Heart left ventricle (tissue), 16 donors: ENCODE results near the gene SLC12A3. TPM values are rescaled to one million over a fixed set of nuclear protein-coding genes. Genes with fewer than 3 reads are reported as not detected.

Experiments
- ATAC-seq, 4 donors: fragments of 200-7000 bp; cut with Tn5 transposase; one replicate each; pipeline ENCODE4 v1.9.1; 2020 to 2022; ENCODE audit warnings: moderate library complexity in 4 of 4, mild to moderate bottlenecking in 3 of 4, moderate number of reproducible peaks in 1 of 4
- DNase-seq, 5 donors: peaks; one replicate each; pipeline ENCODE4 v3.0.0-alpha.2; 2020
- H3K27ac ChIP-seq, 12 donors: fragments of 200-600 bp; sonication (generic) in 4 of 12; one replicate each; pipeline versions ENCODE4 v1.5.0 to v1.8.0; 2016 to 2022; ENCODE audit warnings: mild to moderate bottlenecking in 2 of 12
- H3K27me3 ChIP-seq, 9 donors: fragments of 200-600 bp; sonication (generic) in 2 of 9; one replicate each; pipeline versions ENCODE4 v1.5.1 to v1.8.0; 2016 to 2022; ENCODE audit warnings: mild to moderate bottlenecking in 3 of 9
- H3K36me3 ChIP-seq, 9 donors: fragments of 200-600 bp; sonication (generic) in 2 of 9; one replicate each; pipeline versions ENCODE4 v1.5.0 to v1.8.0; 2018 to 2022; ENCODE audit warnings: mild to moderate bottlenecking in 2 of 9
- H3K4me1 ChIP-seq, 12 donors: fragments of 200-600 bp; sonication (generic) in 4 of 12; one replicate each; pipeline versions ENCODE4 v1.5.0 to v1.8.0; 2016 to 2022; ENCODE audit warnings: mild to moderate bottlenecking in 3 of 12
- H3K4me3 ChIP-seq, 12 donors: fragments of 200-600 bp; sonication (generic) in 4 of 12; one replicate each; pipeline versions ENCODE4 v1.5.0 to v1.8.0; 2017 to 2022; ENCODE audit warnings: mild to moderate bottlenecking in 9 of 12, moderate library complexity in 4 of 12
- H3K9me3 ChIP-seq, 12 donors: fragments of 200-600 bp; sonication (generic) in 4 of 12; one replicate each; pipeline versions ENCODE4 v1.5.0 to v1.8.0; 2016 to 2022; ENCODE audit warnings: mild to moderate bottlenecking in 1 of 12
- CTCF ChIP-seq, 12 donors: fragments of 200-600 bp; sonication (generic) in 4 of 12; IDR thresholded peaks; one replicate each; pipeline versions ENCODE4 v1.5.0 to v1.8.0; 2018 to 2022; ENCODE audit warnings: antibody characterized with exemption in 12 of 12, mild to moderate bottlenecking in 5 of 12
- POLR2A ChIP-seq, 2 donors: fragments of 450-650 bp; IDR thresholded peaks; one replicate each; pipeline ENCODE4 v1.6.1; 2017; ENCODE audit warnings: antibody characterized with exemption in 2 of 2, mild to moderate bottlenecking in 2 of 2, moderate library complexity in 2 of 2
- WGBS, 4 donors: extraction: QIAGEN DNeasy Blood & Tissue Kit in 2 of 4; methylation state at CpG; one replicate each; pipeline versions ENCODE4 v1.1.5 to v1.1.7; 2013 to 2018; 5-methylcytosine and 5-hydroxymethylcytosine counted together
- intact Hi-C, 10 donors: fragments of 100-400 bp; cut with DNase I; formaldehyde crosslinking; loops; one replicate each; pipeline versions ENCODE4 v1.11.1 to v1.14.2; 2022
- polyA plus RNA-seq, 2 donors: library from polyadenylated mRNA; stranded (reverse); fragments of 200-250 nt; gene quantifications; one replicate each; pipeline ENCODE4 v1.2.3, GENCODE V29; 2013
- total RNA-seq, 9 donors: library from RNA; depleted of rRNA in 2 of 9; stranded (reverse); fragments of >200 nt in 2 of 9; fragmentation: NEBNext Ultra II Directional in 3 of 9; extraction: Animal tissue kit (Norgen Biotek cat#: 25700) in 3 of 9; gene quantifications; one replicate each; pipeline versions ENCODE4 v1.1.0 to v1.2.4, GENCODE V29; 2016 to 2023
- donor health status: ischemic (EF 13 %, LVEDD 7.1; RV severe dilation, severe dysfunction).
- donor health status: healthy with polysubstance abuse.
- donor health status: DM: no; HTN: yes; CAD: no.
- donor health status: DM: no; HTN: no; CAD: no.
- donor health status: ischemic (EF 25% LVEDD 6.9; RV normal size, moderate dysfunction).
- donor health status: ischemic (EF 25% LVEDD 5.7; RV mildly dilated, moderate dysfunction).
- donor health status: healthy.
- donor health status: DM: yes; HTN: yes; CAD: no.
- donor health status: ischemic (EF 35%, LVEDD 5.7; RV mildly dilated, moderate dysfunction).
- donor health status: nonischemic (EF 11% LVEDD 7.7; RV severe dilation, severe dysfunction).
- donor health status: DM: yes; HTN: yes; CAD: no.
- donor health status: PGD.
- donor health status: ischemic (EF 29% LVEDD 5.4; RV normal size, mild dysfunction).
- donor health status: nonischemic (EF 23%, LVEDD 6.1; RV moderate dilation, normal function).

Gene SLC12A3
- total and polyA plus RNA-seq, 11 donors = 0.08 TPM; not detected in 10

GRCh38 chr16:56855946-56856345 is 9.1 kb upstream of the SLC12A3 start:
- Histone ChIP-seq H3K4me1 (peaks cover 0 to 11% (median 0%) of the 10 kb centered on the region in 12 donors), H3K9me3 (no peaks in the 10 kb centered on the region), H3K27me3 (no peaks in the 10 kb centered on the region), H3K4me3 (no peak overlapping the region), H3K36me3 (no peaks in the 10 kb centered on the region), H3K27ac (no peak overlapping the region)
- TF ChIP-seq POLR2A (IDR thresholded peaks at IDR 0.05) = no peak
- TF ChIP-seq CTCF (IDR thresholded peaks at IDR 0.05) = no peak
- peak in 1 of 5 donors; percentile 5 for DNase-seq
- 62 to 70% (median 66%) methylated on average over 4 of the region's 4 CpGs for WGBS, 4 donors
- intact Hi-C loops = loop anchor here in 1 of 10 donors (5.0 kb wide), 1 partner anchor 311 kb away; no protein-coding TSS in a partner anchor
- ATAC-seq = no peak

GRCh38 chr16:56856876-56857447 is 8.0 kb upstream of the SLC12A3 start:
- DNase-seq (peak in 1 of 5 donors; percentile 4), ATAC-seq (no peak)
- intact Hi-C loops = loop anchor here in 1 of 10 donors (5.0 kb wide), 1 partner anchor 310 kb away; no protein-coding TSS in a partner anchor
- 65 to 69% (median 68%) methylated on average over 6 of the region's 6 CpGs for WGBS, 4 donors
- H3K27ac ChIP-seq = no peak overlapping the region
- no peaks in the 10 kb centered on the region for H3K9me3 ChIP-seq
- H3K27me3 ChIP-seq = no peaks in the 10 kb centered on the region
- no peaks in the 10 kb centered on the region for H3K36me3 ChIP-seq
- peaks cover 0 to 11% (median 0%) of the 10 kb centered on the region in 12 donors for H3K4me1 ChIP-seq
- TF ChIP-seq CTCF (IDR thresholded peaks at IDR 0.05) (no peak), POLR2A (IDR thresholded peaks at IDR 0.05) (no peak)
- no peak overlapping the region for H3K4me3 ChIP-seq

- intact Hi-C loops = loop anchor here in 1 of 10 donors (5.0 kb wide), 1 partner anchor 309 kb away; no protein-coding TSS in a partner anchor
- H3K27ac ChIP-seq = no peak overlapping the region
- TF ChIP-seq POLR2A (IDR thresholded peaks at IDR 0.05) (no peak), CTCF (IDR thresholded peaks at IDR 0.05) (no peak)
- H3K4me1 ChIP-seq = peaks cover 0 to 21% (median 0%) of the 10 kb centered on the region in 12 donors
- no peaks in the 10 kb centered on the region for H3K27me3 ChIP-seq
- 85 to 95% (median 89%) methylated on average over 13 to 14 of the region's 14 CpGs for WGBS, 4 donors
- no peaks in the 10 kb centered on the region for H3K9me3 ChIP-seq
- DNase-seq (peak in 1 of 5 donors; percentile 31), ATAC-seq (no peak)
- no peak overlapping the region for H3K4me3 ChIP-seq
- H3K36me3 ChIP-seq = no peaks in the 10 kb centered on the region
These were observed 6.6 kb upstream of the SLC12A3 start for GRCh38 chr16:56858374-56858773.

GRCh38 chr16:56859636-56860035 is 5.4 kb upstream of the SLC12A3 start:
- H3K4me3 ChIP-seq = no peak overlapping the region
- no peak for ATAC-seq
- H3K4me1 ChIP-seq = peaks cover 0 to 21% (median 0%) of the 10 kb centered on the region in 12 donors
- H3K9me3 ChIP-seq = no peaks in the 10 kb centered on the region
- intact Hi-C loops = loop anchor here in 3 of 10 donors (5.0 to 10.0 kb wide), 4 partner anchors 75 to 315 kb away; partner anchors contain the start of gene HERPUD1 (in 2 of the 3)
- TF ChIP-seq POLR2A (IDR thresholded peaks at IDR 0.05) = no peak
- no peak for TF ChIP-seq CTCF (IDR thresholded peaks at IDR 0.05)
- no peaks in the 10 kb centered on the region for H3K27me3 ChIP-seq
- peak overlapping the region in 1 of 12 donors; percentile 46 for H3K27ac ChIP-seq
- peak in 1 of 5 donors; percentile 14 for DNase-seq
- H3K36me3 ChIP-seq = no peaks in the 10 kb centered on the region
- 84 to 96% (median 90%) methylated on average over 2 of the region's 2 CpGs for WGBS, 4 donors
